Aorta (tissue), 5 donors: ENCODE data around the gene GLIPR1. TPM values are rescaled to one million over a fixed set of nuclear protein-coding genes. Genes with fewer than 3 reads are reported as not detected.

ENCODE experiments used
- ATAC-seq: fragments of 200-7000 bp; cut with Tn5 transposase; one replicate; pipeline ENCODE4 v1.9.1; 2022; ENCODE audit warnings: moderate library complexity; ENCODE audit not compliant: low FRiP score
- DNase-seq, 2 donors: peaks; one replicate each; pipeline ENCODE4 v3.0.0-alpha.2; 2020
- H3K27ac ChIP-seq, 2 donors: one replicate each; pipeline ENCODE4 v1.5.1; 2013; ENCODE audit warnings: low read length in 2 of 2, mild to moderate bottlenecking in 2 of 2, moderate library complexity in 2 of 2, control low read depth in 1 of 2, inconsistent platforms in 1 of 2, low read depth in 1 of 2
- H3K27me3 ChIP-seq, 2 donors: one replicate each; pipeline ENCODE4 v1.6.1; 2013; ENCODE audit warnings: control low read depth in 1 of 2, low read length in 1 of 2, mild to moderate bottlenecking in 1 of 2, moderate library complexity in 1 of 2; ENCODE audit not compliant: insufficient read depth in 2 of 2, control insufficient read depth in 1 of 2
- H3K36me3 ChIP-seq, 2 donors: one replicate each; pipeline ENCODE4 v1.6.1; 2013; ENCODE audit warnings: control low read depth in 1 of 2, low read length in 1 of 2, mild to moderate bottlenecking in 1 of 2; ENCODE audit not compliant: insufficient read depth in 2 of 2, control insufficient read depth in 1 of 2
- H3K4me1 ChIP-seq, 2 donors: one replicate each; pipeline ENCODE4 v1.6.1; 2013; ENCODE audit warnings: low read length in 2 of 2, control low read depth in 1 of 2, mild to moderate bottlenecking in 1 of 2, moderate library complexity in 1 of 2; ENCODE audit not compliant: insufficient read depth in 2 of 2, control insufficient read depth in 1 of 2
- H3K4me3 ChIP-seq, 2 donors: one replicate each; pipeline ENCODE4 v1.5.1; 2013; ENCODE audit warnings: low read length in 2 of 2, control low read depth in 1 of 2, mild to moderate bottlenecking in 1 of 2
- H3K9me3 ChIP-seq: one replicate; pipeline ENCODE4 v1.6.1; 2013; ENCODE audit warnings: mild to moderate bottlenecking, low read length; ENCODE audit not compliant: control insufficient read depth
- WGBS, 2 donors: extraction: QIAGEN DNeasy Blood & Tissue Kit; methylation state at CpG; one replicate each; pipeline ENCODE4 v1.1.7; 2013; 5-methylcytosine and 5-hydroxymethylcytosine counted together
- intact Hi-C, 2 donors: fragments of 100-400 bp; cut with DNase I; formaldehyde crosslinking; loops; one replicate each; pipeline versions ENCODE4 v1.14.2 to v1.15.0; 2022
- polyA plus RNA-seq, 2 donors: library from polyadenylated mRNA; stranded (reverse); fragments of 200-250 nt; gene quantifications; one replicate each; pipeline ENCODE4 v1.2.3, GENCODE V29; 2013
- total RNA-seq, 2 donors: library from RNA; stranded (reverse); fragmentation: NEBNext Ultra II Directional; extraction: Animal tissue kit (Norgen Biotek cat#: 25700); gene quantifications; one replicate each; pipeline ENCODE4 v1.2.1, GENCODE V29; 2021
- donor health status: healthy with polysubstance abuse.
- donor health status: Bipolar disorder and iron deficiency.
- donor health status: DM: no; HTN: no; CAD: no.
- donor health status: DM: no; HTN: no; CAD: no.
- donor health status: DM: yes; HTN: yes; CAD: no.

Gene GLIPR1
- total and polyA plus RNA-seq, 4 donors, result 41.3 to 230 (median 99.9) TPM

DNA sequence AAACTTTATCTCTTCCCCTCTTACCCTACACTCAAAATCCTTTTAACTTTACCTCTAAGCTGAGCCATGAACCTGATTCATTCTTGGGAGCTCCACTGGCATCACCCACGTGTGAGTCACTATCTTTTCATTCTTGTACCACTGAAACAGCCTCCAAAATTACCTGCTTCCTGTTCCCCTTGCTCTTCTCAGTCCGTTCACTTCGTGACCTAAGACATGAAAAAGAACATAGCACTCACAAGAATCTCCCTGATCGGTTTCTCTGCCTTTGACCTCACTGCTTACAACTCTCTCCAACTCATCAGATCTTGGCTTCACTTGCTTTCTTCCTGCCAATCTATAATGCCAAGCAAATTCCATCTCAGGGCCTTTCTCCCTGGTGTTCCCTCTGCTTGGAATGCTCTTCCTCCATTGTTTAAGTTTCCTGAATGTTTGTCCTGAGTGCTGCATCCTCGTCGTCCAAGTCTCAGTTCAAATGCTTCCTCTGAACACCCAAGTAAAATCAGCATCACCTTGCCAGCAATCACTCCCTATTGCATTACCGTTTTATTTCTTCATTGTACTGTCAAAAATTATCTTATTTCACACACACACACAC lies 9.2 kb downstream of the GLIPR1 start:
- Histone ChIP-seq H3K36me3 (peaks cover 0 to 8% of the 10 kb centered on the region in 2 donors), H3K4me3 (peak overlapping the region in 1 of 2 donors; percentile 18), H3K9me3 (no peaks in the 10 kb centered on the region), H3K4me1 (peaks cover 5 to 12% of the 10 kb centered on the region in 2 donors), H3K27ac (peak overlapping the region; percentile 70 to 78), H3K27me3 (no peaks in the 10 kb centered on the region)
- 21 to 24% methylated on average over 7 of the region's 7 CpGs for WGBS, 2 donors
- ATAC-seq, result no peak
- no peak for DNase-seq
- intact Hi-C loops, result no loop called here

DNA sequence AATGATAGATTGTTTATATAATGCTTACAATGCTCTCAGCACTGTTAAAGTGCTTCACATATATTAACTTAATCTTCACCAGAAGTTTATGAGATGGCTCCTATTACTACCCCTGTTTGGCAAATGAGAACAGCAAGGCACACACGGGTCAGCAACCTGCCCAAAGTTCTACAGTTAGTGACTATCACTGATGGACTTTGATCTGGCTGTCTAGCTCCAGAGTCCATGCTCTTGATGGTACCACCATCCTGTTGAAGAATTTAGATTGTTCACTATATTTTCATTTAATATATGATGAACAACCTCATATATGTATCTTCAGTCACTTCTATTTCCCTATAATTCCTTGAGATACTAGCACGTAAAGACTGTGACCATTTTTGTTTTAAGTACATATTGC lies 10.6 kb downstream of the GLIPR1 start:
- WGBS, 2 donors, result 73 to 77% methylated on average over 2 of the region's 2 CpGs
- no peak overlapping the region for H3K4me3 ChIP-seq
- ATAC-seq, result no peak
- H3K27me3 ChIP-seq, result no peaks in the 10 kb centered on the region
- intact Hi-C loops, result no loop called here
- peaks cover 0 to 8% of the 10 kb centered on the region in 2 donors for H3K36me3 ChIP-seq
- H3K4me1 ChIP-seq, result peaks cover 5 to 9% of the 10 kb centered on the region in 2 donors
- no peaks in the 10 kb centered on the region for H3K9me3 ChIP-seq
- DNase-seq, result no peak
- no peak overlapping the region for H3K27ac ChIP-seq

DNA sequence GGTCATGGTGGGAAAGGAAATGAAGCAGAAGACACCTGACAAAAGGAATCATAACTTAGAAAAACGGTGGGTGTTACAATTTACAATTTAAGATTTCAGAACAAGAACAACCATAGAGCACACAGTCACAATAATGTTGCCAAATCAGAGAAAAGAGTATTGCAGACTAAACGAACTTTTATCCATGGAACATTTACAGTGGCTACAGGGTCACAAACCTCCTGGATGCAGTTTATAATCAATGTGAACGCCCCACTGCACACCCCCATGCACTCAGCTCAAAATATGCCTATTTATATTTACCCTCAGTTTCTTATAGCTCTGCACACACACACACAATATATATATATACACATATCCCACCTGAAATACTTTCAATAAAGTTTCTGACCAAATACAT lies 22.9 kb downstream of the GLIPR1 start:
- no peak overlapping the region for H3K27ac ChIP-seq
- ATAC-seq (no peak), DNase-seq (no peak)
- H3K4me3 ChIP-seq, result no peak overlapping the region
- intact Hi-C loops, result loop anchor here in 1 of 2 donors (5.0 kb wide), 1 partner anchor 171 kb away; the partner anchor contains the start of genes CAPS2 and GLIPR1L1
- no peaks in the 10 kb centered on the region for H3K27me3 ChIP-seq
- H3K4me1 ChIP-seq, result no peaks in the 10 kb centered on the region
- H3K36me3 ChIP-seq, result peaks cover 0 to 6% of the 10 kb centered on the region in 2 donors
- 54 to 65% methylated on average over 3 of the region's 3 CpGs for WGBS, 2 donors
- no peaks in the 10 kb centered on the region for H3K9me3 ChIP-seq

DNA sequence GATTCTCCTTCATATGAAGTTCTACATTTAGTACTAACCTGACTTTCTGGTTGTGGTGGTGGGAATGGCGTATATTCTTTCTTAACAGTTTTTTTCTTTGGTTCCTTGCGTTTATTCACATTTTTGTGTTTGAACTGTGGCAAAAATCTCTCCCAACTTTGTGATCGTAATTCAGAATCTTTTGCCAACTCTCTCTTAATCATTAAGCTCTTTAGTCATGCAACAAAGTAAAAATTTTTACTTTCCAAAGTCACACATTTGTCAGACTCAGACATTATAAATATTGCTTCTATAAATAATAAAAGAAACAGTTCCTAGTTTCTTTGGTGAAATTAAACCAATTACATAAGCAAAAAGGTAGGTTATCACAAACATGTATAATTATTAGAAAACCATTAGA lies 23.3 kb downstream of the GLIPR1 start:
- H3K9me3 ChIP-seq, result no peaks in the 10 kb centered on the region
- H3K27ac ChIP-seq, result no peak overlapping the region
- H3K4me3 ChIP-seq, result no peak overlapping the region
- WGBS, 2 donors, result 59 to 70% methylated on average over 3 of the region's 3 CpGs
- ATAC-seq, result no peak
- no peak for DNase-seq
- H3K4me1 ChIP-seq, result no peaks in the 10 kb centered on the region
- peaks cover 0 to 6% of the 10 kb centered on the region in 2 donors for H3K36me3 ChIP-seq
- intact Hi-C loops, result loop anchor here in 1 of 2 donors (5.0 kb wide), 1 partner anchor 172 kb away; the partner anchor contains the start of genes CAPS2 and GLIPR1L1
- no peaks in the 10 kb centered on the region for H3K27me3 ChIP-seq

DNA sequence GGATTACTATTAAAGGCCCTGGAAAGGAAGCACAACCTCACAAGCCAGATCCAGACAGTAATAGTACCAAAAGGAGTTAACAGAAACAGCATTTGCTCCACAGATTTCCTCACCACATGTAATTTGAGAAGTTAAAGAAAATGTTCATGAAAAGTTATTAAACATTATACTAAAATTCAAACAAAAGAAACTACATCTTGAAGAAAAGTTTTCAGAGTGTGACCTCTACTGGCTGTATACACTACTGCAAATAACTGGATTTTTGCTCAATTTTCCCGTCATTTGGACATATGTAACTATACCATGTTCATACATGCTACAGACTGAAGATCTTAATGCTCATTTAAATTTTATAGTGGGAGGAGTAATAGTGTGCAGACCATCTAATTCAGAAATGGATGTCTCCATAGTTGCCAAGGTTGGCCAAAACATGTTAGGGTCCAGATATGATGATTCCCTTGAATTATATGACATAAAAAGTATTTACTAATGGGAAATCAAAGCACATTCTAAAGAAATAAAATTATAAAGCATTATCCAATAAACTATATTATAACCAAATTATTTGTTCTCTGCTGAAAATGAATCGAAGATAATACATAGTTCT lies 25.3 kb downstream of the GLIPR1 start:
- Histone ChIP-seq H3K9me3 (no peaks in the 10 kb centered on the region), H3K4me1 (no peaks in the 10 kb centered on the region), H3K4me3 (no peak overlapping the region), H3K27me3 (no peaks in the 10 kb centered on the region), H3K27ac (no peak overlapping the region), H3K36me3 (peaks cover 0 to 6% of the 10 kb centered on the region in 2 donors)
- WGBS, 2 donors, result 50 to 59% methylated on average over 2 of the region's 2 CpGs
- intact Hi-C loops, result loop anchor here in 1 of 2 donors (5.0 kb wide), 1 partner anchor 174 kb away; the partner anchor contains the start of genes CAPS2 and GLIPR1L1
- DNase-seq (no peak), ATAC-seq (no peak)

DNA sequence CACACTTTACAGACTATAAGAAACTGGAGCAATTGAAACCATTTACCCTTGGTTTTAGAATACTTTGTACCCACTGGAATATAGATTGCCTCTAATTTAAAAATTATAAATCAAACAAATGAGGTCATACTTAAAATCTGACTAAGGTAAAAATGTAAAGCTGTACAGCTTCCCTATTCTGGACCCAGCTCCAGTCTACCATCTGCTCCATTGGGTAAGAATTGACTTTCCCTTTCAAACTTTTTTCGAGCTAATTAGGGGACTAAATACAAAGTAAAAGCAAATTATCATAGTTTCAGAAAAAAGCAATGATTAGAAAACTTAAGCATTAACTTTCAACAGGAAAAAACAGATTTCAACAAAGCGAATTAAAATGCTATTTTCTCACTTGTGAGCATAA lies 26.5 kb downstream of the GLIPR1 start:
- ATAC-seq, result no peak
- DNase-seq, result no peak
- peaks cover 0 to 6% of the 10 kb centered on the region in 2 donors for H3K36me3 ChIP-seq
- no peak overlapping the region for H3K4me3 ChIP-seq
- H3K9me3 ChIP-seq, result no peaks in the 10 kb centered on the region
- no peaks in the 10 kb centered on the region for H3K27me3 ChIP-seq
- intact Hi-C loops, result loop anchor here in 1 of 2 donors (5.0 kb wide), 1 partner anchor 175 kb away; the partner anchor contains the start of genes CAPS2 and GLIPR1L1
- 84 to 89% methylated on average over 2 of the region's 2 CpGs for WGBS, 2 donors
- no peaks in the 10 kb centered on the region for H3K4me1 ChIP-seq
- H3K27ac ChIP-seq, result no peak overlapping the region

DNA sequence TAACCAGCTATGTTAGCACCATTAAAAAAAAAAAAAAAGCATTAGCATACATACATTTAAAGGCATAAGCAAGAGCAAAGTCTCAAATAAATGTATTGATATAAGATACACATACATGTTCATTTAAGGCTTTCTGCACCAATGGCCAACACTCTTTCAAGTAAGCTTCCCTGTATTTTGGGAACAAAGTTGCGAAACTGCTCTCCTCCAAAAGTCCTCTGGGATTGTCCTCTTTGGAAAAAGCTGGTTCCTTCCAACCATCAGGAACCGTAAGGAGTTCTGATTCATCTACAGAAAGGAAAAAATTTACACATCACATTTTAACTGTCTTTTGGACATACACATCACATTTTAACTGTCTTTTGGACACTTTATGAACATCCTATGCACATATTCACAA lies 27.6 kb downstream of the GLIPR1 start:
- intact Hi-C loops, result loop anchor here in 1 of 2 donors (5.0 kb wide), 1 partner anchor 176 kb away; the partner anchor contains the start of genes CAPS2 and GLIPR1L1
- WGBS, 2 donors, result 52 to 53% methylated on average over 2 of the region's 2 CpGs
- H3K27me3 ChIP-seq, result no peaks in the 10 kb centered on the region
- H3K36me3 ChIP-seq, result peaks cover 0 to 2% of the 10 kb centered on the region in 2 donors
- no peak overlapping the region for H3K27ac ChIP-seq
- no peak for ATAC-seq
- no peak overlapping the region for H3K4me3 ChIP-seq
- no peak for DNase-seq
- H3K9me3 ChIP-seq, result no peaks in the 10 kb centered on the region
- no peaks in the 10 kb centered on the region for H3K4me1 ChIP-seq

DNA sequence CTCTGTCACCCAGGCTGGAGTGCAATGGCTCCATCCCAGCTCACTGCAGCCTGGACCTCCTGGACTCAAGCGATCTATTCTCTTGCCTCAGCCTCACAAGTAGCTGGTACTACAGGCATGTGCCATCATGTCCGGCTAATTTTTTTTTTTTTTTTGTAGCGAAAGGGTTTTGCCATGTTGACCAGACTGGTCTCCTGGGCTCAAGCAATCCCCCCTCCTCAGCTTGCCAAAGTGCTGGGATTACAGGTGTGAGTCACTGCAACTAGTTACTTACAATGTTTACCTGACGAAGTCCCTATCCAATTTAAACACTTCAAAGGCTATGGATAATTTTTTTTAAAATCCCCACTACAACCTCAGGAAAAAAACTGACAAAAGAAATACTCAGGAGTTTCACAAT lies 29.1 kb downstream of the GLIPR1 start:
- H3K9me3 ChIP-seq, result no peaks in the 10 kb centered on the region
- no peak for ATAC-seq
- H3K36me3 ChIP-seq, result no peaks in the 10 kb centered on the region

More for the DNA sequence above, 29.1 kb downstream of the GLIPR1 start:
- intact Hi-C loops, result loop anchor here in 1 of 2 donors (5.0 kb wide), 2 partner anchors 177 to 523 kb away; partner anchors contain the start of genes CAPS2, GLIPR1L1 and PHLDA1
- Histone ChIP-seq H3K4me3 (no peak overlapping the region), H3K27ac (no peak overlapping the region), H3K27me3 (no peaks in the 10 kb centered on the region), H3K4me1 (no peaks in the 10 kb centered on the region)
- 49 to 71% methylated on average over 4 of the region's 4 CpGs for WGBS, 2 donors
- no peak for DNase-seq
